Left ventricle myocardium inferior (tissue), 1 donor: ENCODE measurements around the gene ZBED6. TPM values are rescaled to one million over a fixed set of nuclear protein-coding genes. Genes with fewer than 3 reads are reported as not detected.
A peak's percentile ranks its signal among the peaks of the same experiment; 100 is the strongest.
"Not testable (repeated sequence)": the region's sequence is repeated elsewhere in the genome, so short reads cannot be mapped to it uniquely, and the experiment has no call there.

ENCODE experiments used
- DNase-seq: peaks from one replicate; pipeline ENCODE4 v3.0.0-alpha.2; 2020
- H3K27ac ChIP-seq: fragments of 200-600 bp; replicated peaks from 2 replicates; pipeline ENCODE4 v1.8.0; 2021
- H3K27me3 ChIP-seq: fragments of 200-600 bp; 2 replicates; pipeline ENCODE4 v1.8.0; 2021; ENCODE audit warnings: low read depth
- H3K36me3 ChIP-seq: fragments of 200-600 bp; 2 replicates; pipeline ENCODE4 v1.8.0; 2021
- H3K4me1 ChIP-seq: fragments of 200-600 bp; 2 replicates; pipeline ENCODE4 v1.8.0; 2021
- H3K4me3 ChIP-seq: fragments of 200-600 bp; 2 replicates; pipeline ENCODE4 v1.8.0; 2021; ENCODE audit warnings: mild to moderate bottlenecking, moderate library complexity
- H3K9me3 ChIP-seq: fragments of 200-600 bp; replicated peaks from 2 replicates; pipeline ENCODE4 v1.8.0; 2021
- CTCF ChIP-seq: fragments of 200-600 bp; IDR thresholded peaks from 2 replicates; pipeline ENCODE4 v1.8.0; 2021; ENCODE audit warnings: antibody characterized with exemption, mild to moderate bottlenecking, borderline replicate concordance
- intact Hi-C: fragments of 100-400 bp; cut with micrococcal nuclease; formaldehyde crosslinking; loops from one replicate; pipeline ENCODE4 v1.11.0; 2022
- long read RNA-seq: library from polyadenylated mRNA; unstranded; transcript quantifications from one replicate; pipeline ENCODE4 v2.0.0, GENCODE V29; 2021
- total RNA-seq: library from RNA; stranded (reverse); fragmentation: NEBNext Ultra II Directional; extraction: Animal tissue kit (Norgen Biotek cat#: 25700); gene quantifications from one replicate; pipeline ENCODE4 v1.2.1, GENCODE V29; 2021
- donor health status: DM: no; HTN: yes; CAD: no; lungs with severe emphysema.

Gene ZBED6
- total RNA-seq, result 11.1 TPM
- long read RNA-seq, partial matches to known transcripts, result 0 of 5 reads
- long read RNA-seq, other reads (novel, unspliced or antisense), result 5 of 5 reads

DNA sequence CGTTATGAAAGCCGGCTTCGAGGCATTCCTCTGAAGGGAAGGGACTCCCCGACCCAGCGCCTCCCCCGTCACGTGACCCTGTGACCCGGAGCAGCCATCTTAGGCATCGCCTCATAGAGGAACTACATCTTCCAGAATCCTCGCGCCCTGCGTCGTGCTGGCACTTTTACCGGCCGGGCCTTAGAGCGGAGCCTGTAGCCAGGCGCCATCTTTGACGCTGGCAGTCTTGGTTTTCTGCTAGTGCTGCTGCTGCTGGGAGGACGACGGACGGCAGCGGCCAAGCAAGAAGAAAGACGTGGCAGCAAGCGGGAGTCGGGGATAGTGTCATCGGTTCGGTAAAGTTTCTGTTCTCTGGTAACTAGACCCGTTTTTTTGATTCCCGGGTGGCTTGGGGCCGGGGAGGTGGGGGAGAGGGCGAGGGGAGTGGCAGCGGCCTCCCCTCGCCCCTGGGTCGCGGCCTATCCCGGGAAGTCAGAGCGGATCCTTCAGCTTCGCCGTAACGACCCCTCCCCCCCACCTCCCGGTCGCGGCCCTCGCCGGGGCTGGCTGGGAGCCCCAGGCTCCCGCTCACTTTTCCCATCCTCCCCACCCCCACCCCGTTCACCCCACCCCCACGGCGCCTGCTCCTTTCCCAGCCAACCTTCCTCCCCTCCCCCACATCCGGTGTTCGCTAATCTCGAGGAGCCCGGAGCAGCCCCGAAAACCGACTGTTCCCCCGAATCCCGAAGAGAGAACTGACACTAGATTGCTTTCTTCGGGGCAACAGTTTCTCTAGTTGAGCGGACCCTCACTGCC is at the start of gene ZBED6, which contains the start of gene ZC3H11A:
TSS of gene ZBED6 (plus strand) at position 183 of the 795 bp plus-strand sequence. CDS start 1,900 bp downstream, outside the sequence.
TSS of gene ZC3H11A (plus strand) at position 183 of the 795 bp plus-strand sequence. CDS start 21,448 bp downstream, outside the sequence.
- DNase-seq, result peak; percentile 99
- peak within 1 kb of the TSS; percentile 77 for H3K4me3 ChIP-seq
- peaks cover 49% of the 10 kb centered on the region for H3K4me1 ChIP-seq
- peaks cover 4% of the 10 kb centered on the region for H3K36me3 ChIP-seq
- H3K27ac ChIP-seq, result peak within 1 kb of the TSS; percentile 96
- no peaks in the 10 kb centered on the region for H3K9me3 ChIP-seq
- no peak for TF ChIP-seq CTCF
- H3K27me3 ChIP-seq, result no peaks in the 10 kb centered on the region
- intact Hi-C loops, result no loop called here

DNA sequence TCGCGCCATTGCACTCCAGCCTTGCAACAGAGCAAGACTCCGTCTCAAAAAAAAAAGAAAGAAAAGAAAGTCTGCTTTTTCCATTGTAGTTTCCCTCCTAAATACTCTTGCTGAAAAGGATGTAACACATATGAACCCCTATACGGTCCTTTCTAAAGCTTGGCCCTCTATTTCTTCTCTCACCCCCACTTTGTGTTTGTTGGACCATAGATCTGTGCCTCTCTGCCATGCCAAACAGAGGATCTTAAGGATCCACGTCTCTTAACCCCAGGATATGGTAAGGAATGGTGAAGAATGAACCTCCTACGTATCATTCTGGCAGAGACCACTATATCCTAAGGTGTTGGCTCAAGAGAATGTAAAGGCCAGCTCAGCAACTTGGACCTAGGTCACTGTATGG is 49.1 kb upstream of the ZBED6 start:
- H3K27me3 ChIP-seq, result no peaks in the 10 kb centered on the region
- H3K27ac ChIP-seq, result no peak overlapping the region
- H3K9me3 ChIP-seq, result no peaks in the 10 kb centered on the region
- intact Hi-C loops, result no loop called here
- peaks cover 25% of the 10 kb centered on the region for H3K4me1 ChIP-seq
- H3K4me3 ChIP-seq, result no peak overlapping the region
- no peak for DNase-seq
- no peak for TF ChIP-seq CTCF
- no peaks in the 10 kb centered on the region for H3K36me3 ChIP-seq

DNA sequence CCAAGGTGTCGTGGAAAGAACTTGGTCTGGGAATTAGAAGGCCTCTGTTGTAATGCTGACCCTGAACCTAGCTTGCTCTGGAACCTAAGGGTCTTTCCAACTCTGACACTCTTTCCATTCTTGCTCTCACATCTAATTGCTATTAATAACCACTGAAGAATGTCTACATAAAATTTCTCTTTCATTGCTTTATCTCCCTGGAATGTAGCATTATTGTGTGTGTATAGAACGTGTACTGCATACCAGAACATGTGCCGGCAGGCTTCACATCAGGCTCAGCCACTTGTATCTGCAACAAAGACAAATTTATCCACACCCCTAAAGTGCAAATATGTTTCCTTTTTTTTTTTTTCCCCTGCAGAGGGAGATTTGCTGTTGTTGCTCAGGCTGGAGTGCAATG is 44.4 kb upstream of the ZBED6 start:
- H3K27me3 ChIP-seq, result no peaks in the 10 kb centered on the region
- H3K4me1 ChIP-seq, result no peaks in the 10 kb centered on the region
- no peaks in the 10 kb centered on the region for H3K36me3 ChIP-seq
- intact Hi-C loops, result no loop called here
- TF ChIP-seq CTCF, result no peak
- DNase-seq, result no peak
- H3K27ac ChIP-seq, result no peak overlapping the region
- H3K9me3 ChIP-seq, result no peaks in the 10 kb centered on the region
- H3K4me3 ChIP-seq, result no peak overlapping the region

GRCh38 chr1:203751618-203752361 is 43.6 kb upstream of the ZBED6 start:
- H3K27me3 ChIP-seq, H3K9me3 ChIP-seq, H3K4me3 ChIP-seq, DNase-seq, H3K36me3 ChIP-seq, H3K4me1 ChIP-seq, H3K27ac ChIP-seq, intact Hi-C loops: not testable (repeated sequence)

- Histone ChIP-seq H3K27me3 (no peaks in the 10 kb centered on the region), H3K27ac (no peak overlapping the region), H3K4me1 (no peaks in the 10 kb centered on the region), H3K4me3 (no peak overlapping the region), H3K9me3 (no peaks in the 10 kb centered on the region), H3K36me3 (no peaks in the 10 kb centered on the region)
- intact Hi-C loops, result no loop called here
- DNase-seq, result no peak
- no peak for TF ChIP-seq CTCF
Measured at GRCh38 chr1:203754455-203754864, 41.0 kb upstream of the ZBED6 start.
